ENCODE data around the gene AP3B1. TPM values are rescaled to one million over a fixed set of nuclear protein-coding genes. Genes with fewer than 3 reads are reported as not detected.

AP3B1 gene
- total RNA-seq, 1 experiment from 2014 or later: 41.8 TPM

GRCh38 chr5:78308703-78309102 lies 14.2 kb upstream of the AP3B1 start:
- WGBS (ENCODE audit: extremely low coverage, insufficient read length, low lambda C conversion rate): no CpG with 5 or more reads among the region's 1 CpG
- Histone ChIP-seq H2BK12ac (ENCODE audit: insufficient read length, low read depth, low read length) (no peak overlapping the region), H3K4me2 (ENCODE audit: insufficient read depth, insufficient read length, low read length) (no peak overlapping the region), H3K4ac (ENCODE audit: low read depth, low read length) (no peak overlapping the region), H3K4me1 (ENCODE audit: insufficient read depth, low read length) (no peaks in the 10 kb centered on the region; the same call in 1 of the 2 replicates), H3K18ac (ENCODE audit: insufficient read length, low read depth, low read length) (no peak overlapping the region), H3K9me3 (ENCODE audit: control insufficient read depth, low read depth, low read length) (no peaks in the 10 kb centered on the region), H2AFZ (ENCODE audit: low read length) (no peak overlapping the region), H3K23me2 (ENCODE audit: insufficient read length, low read depth, low read length, poor library complexity, severe bottlenecking) (no peaks in the 10 kb centered on the region), H4K91ac (ENCODE audit: insufficient read length, low read depth, low read length) (no peak overlapping the region), H3K79me1 (ENCODE audit: insufficient read depth, low read depth, low read length, poor library complexity, severe bottlenecking) (no peaks in the 10 kb centered on the region), H2AK5ac (ENCODE audit: insufficient read length, low read length) (no peak overlapping the region), H3K14ac (ENCODE audit: insufficient read depth, low read length) (no peak overlapping the region), H4K20me1 (ENCODE audit: control insufficient read depth, insufficient read depth, insufficient read length) (no peaks in the 10 kb centered on the region), H4K8ac (replicated peaks; ENCODE audit: insufficient read length, low read depth, low read length) (no peak overlapping the region), H3T11ph (ENCODE audit: low read length) (no peak overlapping the region), H3K56ac (ENCODE audit: insufficient read length, low read depth, low read length) (no peak overlapping the region), H2BK5ac (ENCODE audit: insufficient read length, low read length) (no peak overlapping the region), H2BK20ac (ENCODE audit: low read depth, low read length, poor library complexity, severe bottlenecking) (no peak overlapping the region), H3K27me3 (ENCODE audit: insufficient read depth, low read length) (no peaks in the 10 kb centered on the region), H2BK15ac (ENCODE audit: low read depth, low read length) (no peak overlapping the region), H3K23ac (ENCODE audit: insufficient read length, low read depth, low read length) (no peak overlapping the region), H3K27ac (ENCODE audit: insufficient read length, low read depth, low read length) (no peak overlapping the region), H3K9ac (ENCODE audit: extremely low read depth, insufficient read length, low read length) (no peak overlapping the region), H4K5ac (ENCODE audit: insufficient read length, low read depth, low read length) (no peak overlapping the region), H2BK120ac (ENCODE audit: low read depth, low read length, poor library complexity, severe bottlenecking) (no peak overlapping the region), H3K79me2 (ENCODE audit: insufficient read depth, low read length) (no peaks in the 10 kb centered on the region)
- TF ChIP-seq, protein P1, sequence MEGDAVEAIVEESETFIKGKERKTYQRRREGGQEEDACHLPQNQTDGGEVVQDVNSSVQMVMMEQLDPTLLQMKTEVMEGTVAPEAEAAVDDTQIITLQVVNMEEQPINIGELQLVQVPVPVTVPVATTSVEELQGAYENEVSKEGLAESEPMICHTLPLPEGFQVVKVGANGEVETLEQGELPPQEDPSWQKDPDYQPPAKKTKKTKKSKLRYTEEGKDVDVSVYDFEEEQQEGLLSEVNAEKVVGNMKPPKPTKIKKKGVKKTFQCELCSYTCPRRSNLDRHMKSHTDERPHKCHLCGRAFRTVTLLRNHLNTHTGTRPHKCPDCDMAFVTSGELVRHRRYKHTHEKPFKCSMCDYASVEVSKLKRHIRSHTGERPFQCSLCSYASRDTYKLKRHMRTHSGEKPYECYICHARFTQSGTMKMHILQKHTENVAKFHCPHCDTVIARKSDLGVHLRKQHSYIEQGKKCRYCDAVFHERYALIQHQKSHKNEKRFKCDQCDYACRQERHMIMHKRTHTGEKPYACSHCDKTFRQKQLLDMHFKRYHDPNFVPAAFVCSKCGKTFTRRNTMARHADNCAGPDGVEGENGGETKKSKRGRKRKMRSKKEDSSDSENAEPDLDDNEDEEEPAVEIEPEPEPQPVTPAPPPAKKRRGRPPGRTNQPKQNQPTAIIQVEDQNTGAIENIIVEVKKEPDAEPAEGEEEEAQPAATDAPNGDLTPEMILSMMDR (conservative IDR thresholded peaks at IDR 0.05): no peak
- DNase-seq: no peak
- no peaks in the 10 kb centered on the region for H3K36me3 Mint-ChIP-seq (ENCODE audit: insufficient read depth in 1 of 3, low read depth in 3 of 3)
- peaks cover 7% of the 10 kb centered on the region; the same call in 1 of the 2 replicates for H3K27me3 Mint-ChIP-seq (ENCODE audit: low read depth)
- H3K4me3 Mint-ChIP-seq: no peak overlapping the region
- H3K4me1 Mint-ChIP-seq: peaks cover 5 to 6% of the 10 kb centered on the region in 2 experiments
- H3K27ac Mint-ChIP-seq: no peak overlapping the region
- H3K9me3 Mint-ChIP-seq: no peaks in the 10 kb centered on the region

All from H9 (cell line).